GM12892 (cell line): ENCODE measurements around the gene PTPRN2.

Experiments used
- POLR2A ChIP-seq: IDR thresholded peaks from 2 replicates; pipeline ENCODE4 v1.6.1; 2011; ENCODE audit warnings: low read depth, low read length, control low read depth
- POLR2AphosphoS5 ChIP-seq: IDR thresholded peaks from 2 replicates; pipeline ENCODE4 v1.6.1; 2011; ENCODE audit warnings: low read depth, low read length, control low read depth

DNA sequence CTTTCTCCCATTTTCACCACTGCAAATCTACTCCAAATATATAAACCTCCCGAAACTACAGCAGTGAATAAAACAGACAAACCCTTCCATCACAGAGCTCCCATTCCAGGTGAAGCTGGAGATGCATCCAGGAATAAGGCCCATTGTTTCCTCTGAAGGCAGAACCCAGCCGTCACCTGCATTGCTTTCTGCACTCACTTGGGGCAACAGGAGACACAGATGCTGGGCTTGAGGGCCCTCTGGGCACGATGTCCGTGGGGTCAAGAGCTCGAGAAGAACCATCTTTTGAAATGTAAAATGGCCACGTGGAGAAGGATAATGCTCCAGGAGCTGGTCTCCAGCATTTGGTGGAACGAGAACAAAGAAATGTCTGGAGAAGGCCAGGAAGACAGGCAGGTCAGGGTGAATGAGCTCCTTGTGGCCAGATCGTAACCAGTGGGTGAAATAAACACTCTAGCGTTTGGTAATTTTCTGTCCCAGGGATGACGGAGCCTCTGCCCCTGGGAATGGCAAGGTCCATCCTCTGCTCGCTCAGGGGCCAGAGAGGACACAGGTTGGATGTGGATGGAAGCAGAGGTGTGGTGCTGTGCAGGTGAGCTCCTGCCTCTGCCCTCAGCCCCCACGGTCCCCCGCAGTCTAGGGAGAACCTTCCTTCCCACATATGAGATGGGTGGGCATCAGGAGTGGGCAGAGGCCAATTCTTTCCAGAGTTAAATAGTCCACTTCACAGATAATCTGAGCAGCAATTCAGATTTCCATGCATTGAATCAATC lies 694.7 kb downstream of the PTPRN2 start:
- TF ChIP-seq POLR2AphosphoS5 = no peak
- TF ChIP-seq POLR2A = no peak
